Large intestine (tissue), 3 donors: ENCODE measurements around the gene TRIM47. TPM values are rescaled to one million over a fixed set of nuclear protein-coding genes. Genes with fewer than 3 reads are reported as not detected.

Experiments used
- DNase-seq, 2 donors: peaks; one replicate each; pipeline versions ENCODE4 v3.0.0 to v3.0.0-alpha.2; 2013
- H3K27ac ChIP-seq: one replicate; pipeline ENCODE4 v1.5.1; 2013; ENCODE audit warnings: low read length
- H3K27me3 ChIP-seq: 2 replicates; pipeline ENCODE4 v1.6.1; 2013; ENCODE audit warnings: low read length; ENCODE audit not compliant: control insufficient read depth, insufficient read depth
- H3K36me3 ChIP-seq: 2 replicates; pipeline ENCODE4 v1.6.1; 2013; ENCODE audit warnings: low read length; ENCODE audit not compliant: control insufficient read depth, insufficient read depth
- H3K4me1 ChIP-seq: one replicate; pipeline ENCODE4 v1.6.1; 2013; ENCODE audit warnings: low read length; ENCODE audit not compliant: control insufficient read depth, insufficient read depth
- H3K4me3 ChIP-seq: one replicate; pipeline ENCODE4 v1.5.1; 2013; ENCODE audit warnings: low read length
- H3K9me3 ChIP-seq: one replicate; pipeline ENCODE4 v1.6.1; 2013; ENCODE audit warnings: mild to moderate bottlenecking, low read depth, low read length, moderate library complexity; ENCODE audit not compliant: control insufficient read depth
- WGBS: methylation state at CpG from one replicate; pipeline ENCODE4 v1.1.5; 2013; ENCODE audit warnings: low lambda C conversion rate; ENCODE audit not compliant: insufficient coverage; 5-methylcytosine and 5-hydroxymethylcytosine counted together
- polyA plus RNA-seq: library from polyadenylated mRNA; unstranded; fragments of 120-200 nt; gene quantifications from one replicate; pipeline ENCODE4 v1.2.1, GENCODE V29; 2013

TRIM47 gene
- polyA plus RNA-seq, 1 donor: 9.8 TPM

- Histone ChIP-seq H3K4me3 (no peak overlapping the region), H3K36me3 (peaks cover 42% of the 10 kb centered on the region), H3K27me3 (no peaks in the 10 kb centered on the region), H3K9me3 (no peaks in the 10 kb centered on the region), H3K27ac (no peak overlapping the region), H3K4me1 (peaks cover 18% of the 10 kb centered on the region)
- DNase-seq: no peak
- no CpG with 5 or more reads among the region's 11 CpGs for WGBS
Observed at GRCh38 chr17:75920045-75920560, 41.7 kb upstream of the TRIM47 start.

- Histone ChIP-seq H3K27me3 (no peaks in the 10 kb centered on the region), H3K4me3 (no peak overlapping the region), H3K9me3 (no peaks in the 10 kb centered on the region), H3K36me3 (peaks cover 46% of the 10 kb centered on the region), H3K27ac (no peak overlapping the region), H3K4me1 (peaks cover 18% of the 10 kb centered on the region)
- no peak for DNase-seq
- no CpG with 5 or more reads among the region's 22 CpGs for WGBS
Observed at GRCh38 chr17:75919611-75920010, 41.2 kb upstream of the TRIM47 start.

GRCh38 chr17:75917917-75918445, 39.6 kb upstream of the TRIM47 start:
- Histone ChIP-seq H3K4me3 (no peak overlapping the region), H3K9me3 (peaks cover 5% of the 10 kb centered on the region), H3K4me1 (peaks cover 7% of the 10 kb centered on the region), H3K27ac (no peak overlapping the region), H3K36me3 (peaks cover 59% of the 10 kb centered on the region), H3K27me3 (no peaks in the 10 kb centered on the region)
- no CpG with 5 or more reads among the region's 31 CpGs for whole genome bisulfite sequencing
- no peak for DNase-seq

- Histone ChIP-seq H3K27ac (no peak overlapping the region), H3K36me3 (peaks cover 58% of the 10 kb centered on the region), H3K4me3 (no peak overlapping the region), H3K27me3 (no peaks in the 10 kb centered on the region), H3K4me1 (peaks cover under 1% of the 10 kb centered on the region), H3K9me3 (peaks cover 5% of the 10 kb centered on the region)
- WGBS: no CpG with 5 or more reads among the region's 23 CpGs
- no peak for DNase-seq
Observed at GRCh38 chr17:75917141-75917916, 38.9 kb upstream of the TRIM47 start.

GRCh38 chr17:75915268-75915667, 36.9 kb upstream of the TRIM47 start:
- H3K27me3 ChIP-seq: no peaks in the 10 kb centered on the region
- 100% methylated on average over 1 of the region's 8 CpGs for WGBS
- H3K36me3 ChIP-seq: peaks cover 63% of the 10 kb centered on the region
- H3K4me1 ChIP-seq: no peaks in the 10 kb centered on the region
- no peak overlapping the region for H3K4me3 ChIP-seq
- H3K27ac ChIP-seq: no peak overlapping the region
- DNase-seq: no peak
- H3K9me3 ChIP-seq: peaks cover 5% of the 10 kb centered on the region

- no peaks in the 10 kb centered on the region for H3K27me3 ChIP-seq
- H3K27ac ChIP-seq: no peak overlapping the region
- H3K9me3 ChIP-seq: peaks cover 5% of the 10 kb centered on the region
- peaks cover 62% of the 10 kb centered on the region for H3K36me3 ChIP-seq
- no CpG with 5 or more reads among the region's 34 CpGs for WGBS
- DNase-seq: no peak
- H3K4me1 ChIP-seq: no peaks in the 10 kb centered on the region
- no peak overlapping the region for H3K4me3 ChIP-seq
Observed at GRCh38 chr17:75914643-75915267, 36.4 kb upstream of the TRIM47 start.

- no peaks in the 10 kb centered on the region for H3K27me3 ChIP-seq
- H3K4me1 ChIP-seq: no peaks in the 10 kb centered on the region
- WGBS: no CpG with 5 or more reads among the region's 32 CpGs
- H3K27ac ChIP-seq: no peak overlapping the region
- peaks cover 62% of the 10 kb centered on the region for H3K36me3 ChIP-seq
- no peak for DNase-seq
- peaks cover 5% of the 10 kb centered on the region for H3K9me3 ChIP-seq
- H3K4me3 ChIP-seq: no peak overlapping the region
Observed at GRCh38 chr17:75913537-75914210, 35.3 kb upstream of the TRIM47 start.

GRCh38 chr17:75910699-75911098, 32.3 kb upstream of the TRIM47 start:
- Histone ChIP-seq H3K27me3 (no peaks in the 10 kb centered on the region), H3K27ac (no peak overlapping the region), H3K9me3 (peaks cover 5% of the 10 kb centered on the region), H3K4me3 (no peak overlapping the region), H3K4me1 (no peaks in the 10 kb centered on the region), H3K36me3 (peaks cover 50% of the 10 kb centered on the region)
- WGBS: no CpG with 5 or more reads among the region's 6 CpGs
- no peak for DNase-seq

GRCh38 chr17:75909812-75910274, 31.5 kb upstream of the TRIM47 start:
- H3K27me3 ChIP-seq: no peaks in the 10 kb centered on the region
- H3K4me1 ChIP-seq: no peaks in the 10 kb centered on the region
- H3K36me3 ChIP-seq: peaks cover 45% of the 10 kb centered on the region
- H3K4me3 ChIP-seq: no peak overlapping the region
- H3K27ac ChIP-seq: no peak overlapping the region
- DNase-seq: no peak
- peaks cover 5% of the 10 kb centered on the region for H3K9me3 ChIP-seq
- no CpG with 5 or more reads among the region's 11 CpGs for WGBS
